Measurements from ENCODE around the gene RIN1. TPM values are rescaled to one million over a fixed set of nuclear protein-coding genes. Genes with fewer than 3 reads are reported as not detected.

The RIN1 gene
- total RNA-seq, 2 donors from 2014 or later = 1.6 to 3.4 TPM

Other genes starting within 250 kb of the RIN1 start
- gene KLC2, start 78.7 kb downstream of the RIN1 start, total RNA-seq = 10 to 100 TPM; 38.3 to 45.2 TPM
- gene RAB1B, start 67.8 kb downstream of the RIN1 start, total RNA-seq = 100 to 1,000 TPM; 116 to 178 TPM
- 1 to 10 TPM; 3.9 to 5.0 TPM for gene CNIH2, start 58.3 kb downstream of the RIN1 start, total RNA-seq
- gene YIF1A, start 47.3 kb downstream of the RIN1 start, total RNA-seq = 10 to 100 TPM; 41.2 to 68.3 TPM
- not detected for gene TMEM151A, start 44.5 kb downstream of the RIN1 start, total RNA-seq
- gene CD248, start 19.4 kb downstream of the RIN1 start, total RNA-seq = not detected
- gene BRMS1, start 8.7 kb upstream of the RIN1 start, total RNA-seq = 10 to 100 TPM; 21.6 to 41.7 TPM
- gene B4GAT1, start 11.2 kb upstream of the RIN1 start, total RNA-seq = 10 to 100 TPM in 1 of 2 donors, 1 to 10 TPM in 1; 7.7 to 12.9 TPM
- 1 to 10 TPM; 7.6 to 9.1 TPM for gene SLC29A2, start 35.3 kb upstream of the RIN1 start, total RNA-seq
- under 1 TPM; 0.21 to 0.28 TPM for gene NPAS4, start 84.6 kb upstream of the RIN1 start, total RNA-seq
- gene MRPL11, start 102.4 kb upstream of the RIN1 start, total RNA-seq = 100 to 1,000 TPM in 1 of 2 donors, 10 to 100 TPM in 1; 56.1 to 131 TPM
- gene PELI3, start 130.5 kb upstream of the RIN1 start, total RNA-seq = 10 to 100 TPM in 1 of 2 donors, 1 to 10 TPM in 1; 8.1 to 17.5 TPM
- gene DPP3, start 144.0 kb upstream of the RIN1 start, total RNA-seq = 100 to 1,000 TPM in 1 of 2 donors, 10 to 100 TPM in 1; 67.9 to 117 TPM
- gene BBS1, start 174.2 kb upstream of the RIN1 start, total RNA-seq = 10 to 100 TPM; 16.4 to 17.2 TPM
- 10 to 100 TPM in 1 of 2 donors, 1 to 10 TPM in 1; 8.7 to 12.6 TPM for gene ZDHHC24, start 209.6 kb upstream of the RIN1 start, total RNA-seq
- gene ACTN3, start 210.5 kb upstream of the RIN1 start, total RNA-seq = 1 to 10 TPM in 1 of 2 donors, under 1 TPM in 1; 0.58 to 3.0 TPM
- gene CTSF, start 232.2 kb upstream of the RIN1 start, total RNA-seq = 10 to 100 TPM in 1 of 2 donors, 1 to 10 TPM in 1; 4.1 to 12.9 TPM